Naive B cell (primary cell): ENCODE measurements around the gene RCCD1. TPM values are rescaled to one million over a fixed set of nuclear protein-coding genes. Genes with fewer than 3 reads are reported as not detected.
"Not testable (repeated sequence)": the region's sequence is repeated elsewhere in the genome, so short reads cannot be mapped to it uniquely, and the experiment has no call there.

Experiments used
- ATAC-seq, 2 donors: fragments of 150-1000 bp; cut with Tn5 transposase; 2 replicates each; pipeline ENCODE4 v1.10.0; 2021; ENCODE audit warnings: low read depth in 2 of 2, mild to moderate bottlenecking in 2 of 2, moderate library complexity in 2 of 2
- DNase-seq: peaks from one replicate; pipeline ENCODE4 v3.0.0; 2022
- H3K27ac Mint-ChIP-seq, 6 donors: one replicate each; pipeline ENCODE4 v1.8.0; 2020 to 2022; ENCODE audit warnings: mild to moderate bottlenecking in 6 of 6, mixed read lengths in 6 of 6, moderate library complexity in 5 of 6, inconsistent platforms in 2 of 6
- H3K27me3 Mint-ChIP-seq, 3 donors: one replicate each; pipeline ENCODE4 v1.8.0; 2021 to 2022; ENCODE audit warnings: mixed read lengths in 3 of 3, mild to moderate bottlenecking in 1 of 3
- H3K36me3 Mint-ChIP-seq, 2 donors: one replicate each; pipeline ENCODE4 v1.8.0; 2020 to 2022; ENCODE audit warnings: mixed read lengths in 2 of 2, inconsistent platforms in 1 of 2, mild to moderate bottlenecking in 1 of 2
- H3K4me1 Mint-ChIP-seq, 3 donors: one replicate each; pipeline ENCODE4 v1.8.0; 2020 to 2022; ENCODE audit warnings: mixed read lengths in 3 of 3, inconsistent platforms in 1 of 3, mild to moderate bottlenecking in 1 of 3, moderate library complexity in 1 of 3
- H3K4me3 Mint-ChIP-seq, 8 donors: one replicate each; pipeline ENCODE4 v1.8.0; 2020 to 2022; ENCODE audit warnings: mild to moderate bottlenecking in 8 of 8, mixed read lengths in 8 of 8, moderate library complexity in 8 of 8, inconsistent platforms in 2 of 8
- H3K9me3 Mint-ChIP-seq, 7 donors: one replicate each; pipeline ENCODE4 v1.8.0; 2020 to 2022; ENCODE audit warnings: mixed read lengths in 7 of 7, mild to moderate bottlenecking in 5 of 7, inconsistent platforms in 2 of 7, moderate library complexity in 1 of 7
- polyA plus RNA-seq, 6 donors: library from polyadenylated mRNA; unstranded; fragments of 300-500 nt; fragmentation: Illumina TruSeq; gene quantifications; one replicate each; pipeline ENCODE4 v1.2.3, GENCODE V29; 2021; ENCODE audit warnings: low read depth in 6 of 6

RCCD1 gene
- polyA plus RNA-seq, 6 donors from 2014 or later = 4.0 to 6.6 (median 5.2) TPM

DNA sequence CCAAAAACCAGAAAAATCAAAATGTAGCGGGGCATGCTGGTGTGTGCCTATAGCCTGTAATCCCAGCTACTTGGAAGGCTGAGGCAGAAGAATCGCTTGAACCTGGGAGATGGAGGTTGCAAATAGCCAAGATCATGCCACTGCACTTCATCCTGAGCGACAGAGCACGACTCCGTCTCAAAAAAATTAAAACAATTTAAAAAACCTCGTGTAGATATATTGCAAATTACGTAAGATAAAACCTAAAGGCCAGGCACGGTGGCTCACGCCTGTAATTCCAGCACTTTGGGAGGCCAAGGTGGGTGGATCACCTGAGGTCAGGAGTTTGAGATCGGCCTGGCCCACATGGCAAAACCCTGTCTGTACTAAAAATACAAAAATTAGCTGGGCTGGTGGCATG is 27.9 kb upstream of the RCCD1 start:
- Mint-ChIP-seq H3K27ac (peak overlapping the region in 3 of 6 donors; percentile 41 to 73 (median 64)), H3K4me1 (peaks cover 17 to 29% (median 27%) of the 10 kb centered on the region in 3 donors)
- H3K27me3 Mint-ChIP-seq, H3K4me3 Mint-ChIP-seq, H3K9me3 Mint-ChIP-seq, DNase-seq, H3K36me3 Mint-ChIP-seq, ATAC-seq: not testable (repeated sequence)

DNA sequence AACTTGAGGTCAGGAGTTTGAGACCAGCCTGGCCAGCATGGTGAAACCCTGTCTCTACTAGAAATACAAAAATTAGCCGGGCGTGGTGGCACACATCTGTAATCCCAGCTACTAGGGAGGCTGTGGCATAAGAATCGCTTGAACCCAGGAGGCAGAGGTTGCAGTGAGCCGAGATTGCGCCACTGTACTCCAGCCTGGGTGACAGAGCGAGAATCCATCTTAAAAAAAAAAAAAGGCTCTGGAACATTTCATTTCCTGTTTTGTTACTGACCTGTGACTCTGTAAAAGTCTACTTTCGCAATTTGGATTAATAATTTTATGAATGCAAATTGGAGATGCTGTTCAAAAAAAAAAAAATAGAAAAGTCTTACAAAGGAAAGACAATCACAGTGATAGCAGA is 26.6 kb upstream of the RCCD1 start:
- not testable (repeated sequence) for H3K36me3 Mint-ChIP-seq, H3K27me3 Mint-ChIP-seq, H3K9me3 Mint-ChIP-seq, ATAC-seq, DNase-seq
- Mint-ChIP-seq H3K4me1 (peaks cover 23 to 37% (median 32%) of the 10 kb centered on the region in 3 donors), H3K4me3 (peak overlapping the region in 3 of 8 donors; percentile 35 to 97 (median 58)), H3K27ac (peak overlapping the region in 2 of 6 donors; percentile 47 to 66)

DNA sequence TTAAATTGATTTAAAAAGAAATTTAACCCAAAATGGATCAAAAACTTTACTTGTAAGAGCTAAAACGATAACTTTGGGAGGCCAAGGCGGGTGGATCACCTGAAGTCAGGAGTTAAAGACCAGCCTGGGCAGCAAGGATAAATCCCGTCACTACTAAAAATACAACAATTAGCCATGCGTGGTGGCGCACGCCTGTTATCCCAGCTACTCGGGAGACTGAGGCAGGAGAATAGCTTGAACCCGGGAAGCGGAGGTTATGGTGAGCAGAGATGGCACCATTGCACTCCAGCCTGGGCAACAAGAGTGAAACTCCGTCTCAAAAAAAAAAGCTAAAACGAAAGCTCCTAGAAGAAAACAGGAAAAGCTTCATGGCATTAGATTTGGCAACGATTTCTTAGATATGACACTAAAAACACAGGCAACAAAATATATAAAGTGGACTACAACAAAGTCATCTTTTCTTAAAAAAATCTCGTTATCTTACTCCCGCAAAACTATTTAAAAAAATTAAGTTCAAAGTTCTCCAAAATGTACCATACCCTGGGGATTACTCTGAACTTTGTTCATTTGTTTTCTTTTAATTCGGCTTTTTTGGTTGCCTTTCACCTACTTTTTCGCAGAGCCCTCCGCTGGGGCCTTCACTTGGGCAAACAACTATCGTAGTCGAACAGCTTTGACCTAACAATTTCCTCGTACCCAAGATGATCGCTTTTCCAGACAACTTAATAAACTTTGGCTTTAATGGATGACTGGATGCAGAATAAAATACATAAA is 25.3 kb upstream of the RCCD1 start:
- no peak for DNase-seq
- Mint-ChIP-seq H3K27ac (peak overlapping the region; percentile 94 to 99 (median 97)), H3K9me3 (no peaks in the 10 kb centered on the region), H3K36me3 (no peaks in the 10 kb centered on the region), H3K4me3 (peak overlapping the region; percentile 93 to 98 (median 96)), H3K4me1 (peaks cover 27 to 42% (median 38%) of the 10 kb centered on the region in 3 donors), H3K27me3 (no peaks in the 10 kb centered on the region)
- no peak for ATAC-seq

DNA sequence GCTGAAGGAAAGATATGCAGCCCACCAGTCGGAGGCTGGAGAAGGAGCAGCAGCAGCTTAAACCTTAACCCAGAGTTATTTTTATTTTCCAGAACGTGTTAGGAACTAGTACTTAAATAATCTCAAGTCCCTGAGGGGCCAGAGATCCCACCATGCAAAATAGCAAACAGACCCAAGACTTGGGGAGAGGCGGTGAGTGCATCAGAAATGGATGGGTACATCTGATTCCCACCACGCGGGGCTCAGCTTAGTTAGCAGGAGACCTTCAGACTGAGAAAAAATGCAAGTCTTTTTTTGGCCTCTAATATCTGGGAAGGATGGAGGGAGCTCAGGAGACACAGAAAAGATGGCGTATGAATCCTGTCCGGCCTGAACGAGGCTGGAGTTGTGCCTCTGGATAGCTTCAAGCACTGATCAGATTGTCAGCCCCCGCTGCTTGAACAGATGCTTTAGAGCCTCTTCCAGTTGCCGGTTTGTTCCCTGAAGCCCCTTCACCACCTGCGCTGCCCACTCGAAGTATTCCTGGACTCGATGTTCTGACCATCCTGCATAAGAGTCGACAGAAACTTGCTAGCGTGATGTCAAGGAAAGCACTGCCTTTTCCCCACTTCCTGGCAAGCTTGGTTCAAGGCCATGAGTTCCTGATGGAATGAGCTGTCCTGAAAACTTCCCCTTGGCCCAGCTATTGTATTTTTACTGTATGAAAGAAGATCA is 23.7 kb upstream of the RCCD1 start:
- Mint-ChIP-seq H3K9me3 (no peaks in the 10 kb centered on the region), H3K36me3 (no peaks in the 10 kb centered on the region), H3K4me1 (peaks cover 38 to 52% (median 44%) of the 10 kb centered on the region in 3 donors), H3K4me3 (peak overlapping the region; percentile 93 to 98 (median 97)), H3K27me3 (no peaks in the 10 kb centered on the region), H3K27ac (peak overlapping the region; percentile 94 to 99 (median 98))
- DNase-seq (no peak), ATAC-seq (no peak)

DNA sequence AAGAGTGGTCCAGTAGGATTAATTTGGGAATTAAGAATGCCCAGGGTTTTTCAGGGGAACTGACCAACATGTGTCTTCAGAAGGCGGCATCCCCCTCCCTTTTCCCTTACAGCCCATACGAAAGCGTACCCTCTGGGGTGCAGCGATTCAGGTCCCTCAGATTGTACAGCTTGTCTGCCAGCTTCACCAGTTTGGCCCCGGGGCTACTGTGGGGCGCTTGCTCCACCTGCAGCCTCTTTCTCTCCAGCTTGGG is 23.2 kb upstream of the RCCD1 start:
- H3K27me3 Mint-ChIP-seq = no peaks in the 10 kb centered on the region
- H3K36me3 Mint-ChIP-seq = no peaks in the 10 kb centered on the region
- ATAC-seq (no peak), DNase-seq (no peak)
- no peaks in the 10 kb centered on the region for H3K9me3 Mint-ChIP-seq
- peaks cover 42 to 56% (median 49%) of the 10 kb centered on the region in 3 donors for H3K4me1 Mint-ChIP-seq
- peak overlapping the region; percentile 93 to 98 (median 97) for H3K4me3 Mint-ChIP-seq
- H3K27ac Mint-ChIP-seq = peak overlapping the region; percentile 65 to 99 (median 98)

DNA sequence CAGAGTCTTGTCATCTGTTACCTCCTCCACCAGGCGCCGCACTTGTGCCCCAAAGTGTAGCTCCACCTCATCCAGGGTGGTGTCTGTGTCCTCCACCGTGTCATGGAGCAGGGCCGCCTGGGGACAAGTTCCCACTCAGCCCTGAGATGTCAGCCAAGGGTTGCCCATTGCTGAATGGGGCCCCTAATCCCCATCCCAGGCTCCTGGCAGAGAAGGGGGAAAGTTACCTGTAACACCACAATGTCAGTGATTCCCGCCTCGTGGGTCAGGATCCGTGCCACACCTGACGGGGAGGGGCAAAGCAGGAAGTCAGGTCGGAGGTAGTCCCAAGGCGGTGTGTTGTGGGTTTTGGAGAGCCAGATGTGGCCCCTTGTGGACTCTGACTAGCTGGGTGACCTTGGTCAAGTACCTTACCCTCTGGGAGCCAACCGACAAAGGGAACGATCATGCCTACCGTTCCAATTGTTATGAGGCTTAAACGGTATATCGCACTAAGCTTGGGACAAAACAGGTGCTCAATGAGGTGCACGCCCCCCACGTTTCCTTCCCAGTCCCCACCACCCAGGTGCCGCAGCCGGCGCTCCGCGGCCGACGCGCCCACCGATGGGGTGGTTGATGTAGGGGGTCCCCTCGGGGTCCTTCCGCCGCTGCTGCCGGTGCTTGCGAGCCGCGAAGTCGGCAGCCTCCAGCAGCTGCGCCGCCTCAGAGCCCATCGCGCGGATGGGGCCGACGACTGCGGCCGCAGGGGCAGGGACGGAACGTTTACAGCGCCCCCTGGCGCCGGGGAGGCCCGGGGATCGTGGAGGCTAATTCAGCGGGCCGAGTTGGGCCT is 22.6 kb upstream of the RCCD1 start, which contains the start of gene HDDC3:
HDDC3 (minus strand) TSS at position 722 of the 832 bp plus-strand sequence; CDS start at position 713, 9 bp downstream.
- H3K27me3 Mint-ChIP-seq = no peaks in the 10 kb centered on the region
- H3K36me3 Mint-ChIP-seq = no peaks in the 10 kb centered on the region
- H3K9me3 Mint-ChIP-seq = no peaks in the 10 kb centered on the region
- DNase-seq (peak; percentile 88), ATAC-seq (peak; percentile 49 to 52)
- H3K4me1 Mint-ChIP-seq = peaks cover 47 to 62% (median 55%) of the 10 kb centered on the region in 3 donors
- H3K27ac Mint-ChIP-seq = peak within 1 kb of the TSS; percentile 65 to 99 (median 98)
- peak within 1 kb of the TSS; percentile 93 to 98 (median 97) for H3K4me3 Mint-ChIP-seq

DNA sequence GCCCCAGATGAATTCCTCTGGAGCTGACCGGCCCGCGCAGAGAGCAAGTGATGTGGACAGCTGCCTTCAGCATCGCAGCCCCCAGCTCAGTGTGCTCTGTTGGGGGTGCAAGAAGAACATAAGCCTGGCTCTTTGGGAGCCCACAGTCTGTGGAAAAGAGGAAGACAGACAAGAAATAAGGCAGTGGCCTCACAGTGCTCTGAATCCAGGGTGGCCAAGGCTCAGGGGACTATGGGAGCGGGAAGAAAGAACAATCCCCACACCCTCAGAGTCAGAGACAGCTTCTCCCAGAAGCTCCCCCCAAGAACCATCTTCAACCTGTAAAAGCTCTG is 22.1 kb upstream of the RCCD1 start:
- Mint-ChIP-seq H3K27ac (peak overlapping the region in 5 of 6 donors; percentile 65 to 94 (median 87)), H3K36me3 (no peaks in the 10 kb centered on the region), H3K4me3 (peak overlapping the region; percentile 93 to 98 (median 97)), H3K9me3 (no peaks in the 10 kb centered on the region), H3K4me1 (peaks cover 47 to 62% (median 56%) of the 10 kb centered on the region in 3 donors), H3K27me3 (no peaks in the 10 kb centered on the region)
- no peak for DNase-seq
- ATAC-seq = no peak

DNA sequence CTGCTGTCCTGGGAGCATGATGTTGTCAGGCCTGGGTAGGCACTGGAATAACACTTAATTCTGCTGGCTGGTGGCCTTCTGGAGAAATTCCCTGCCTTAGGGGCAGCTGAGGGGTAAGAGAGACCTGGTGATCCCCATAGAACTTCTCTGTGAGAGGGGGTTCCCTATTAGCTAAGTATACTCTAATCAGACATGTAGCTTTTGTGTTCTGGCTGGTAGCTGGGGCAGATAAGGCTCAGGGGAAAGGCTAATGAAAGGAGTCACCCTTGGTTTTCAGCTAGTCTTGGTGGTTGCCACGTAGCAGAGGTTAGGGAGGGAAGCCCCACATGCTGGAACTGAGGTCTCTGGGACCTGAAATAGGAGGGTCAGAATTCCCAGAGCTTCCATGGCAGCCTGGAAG is 21.4 kb upstream of the RCCD1 start:
- DNase-seq (no peak), ATAC-seq (no peak)
- Mint-ChIP-seq H3K4me1 (peaks cover 47 to 61% (median 56%) of the 10 kb centered on the region in 3 donors), H3K27me3 (no peaks in the 10 kb centered on the region), H3K9me3 (no peaks in the 10 kb centered on the region), H3K4me3 (peak overlapping the region in 7 of 8 donors; percentile 45 to 97 (median 70)), H3K36me3 (no peaks in the 10 kb centered on the region), H3K27ac (peak overlapping the region in 3 of 6 donors; percentile 22 to 93 (median 90))

DNA sequence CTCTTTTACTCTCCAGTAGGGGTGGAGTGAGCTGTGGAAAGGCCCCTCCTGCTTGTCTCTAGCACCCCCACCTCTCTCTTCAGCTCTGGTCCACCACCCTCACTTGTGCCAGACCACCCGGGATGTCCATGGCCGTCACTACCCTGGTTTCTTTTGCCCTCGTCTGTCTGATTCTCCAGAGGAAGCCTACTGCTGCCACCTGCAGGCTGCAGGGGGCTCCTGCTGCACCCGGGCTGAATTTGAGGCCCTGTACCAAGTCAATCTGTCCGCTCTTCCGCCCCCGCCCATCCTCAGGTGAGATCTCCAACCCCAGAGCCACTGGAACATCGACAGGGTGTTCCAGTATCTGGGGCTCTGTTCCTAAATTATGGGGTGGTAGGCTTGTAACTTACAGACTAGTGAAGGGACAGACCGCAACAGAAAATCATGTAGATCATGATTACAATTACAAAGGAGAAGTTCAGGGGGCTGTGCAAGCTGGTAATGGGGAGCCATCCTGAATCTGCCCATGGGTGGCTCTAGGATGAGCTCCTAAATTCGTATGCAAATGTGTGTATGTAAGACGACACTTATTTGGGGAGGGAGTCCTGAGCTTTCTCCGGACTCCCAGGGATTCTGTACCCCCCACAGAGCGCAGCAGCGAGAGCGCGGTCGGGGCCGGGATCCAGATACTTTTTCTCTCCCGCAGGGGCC is 20.3 kb upstream of the RCCD1 start:
- Mint-ChIP-seq H3K27me3 (no peaks in the 10 kb centered on the region), H3K4me3 (peak overlapping the region; percentile 91 to 97 (median 95)), H3K27ac (peak overlapping the region; percentile 42 to 98 (median 94)), H3K36me3 (no peaks in the 10 kb centered on the region), H3K4me1 (peaks cover 47 to 54% (median 52%) of the 10 kb centered on the region in 3 donors), H3K9me3 (no peaks in the 10 kb centered on the region)
- peak; percentile 82 for DNase-seq
- ATAC-seq = peak; percentile 34 to 35

DNA sequence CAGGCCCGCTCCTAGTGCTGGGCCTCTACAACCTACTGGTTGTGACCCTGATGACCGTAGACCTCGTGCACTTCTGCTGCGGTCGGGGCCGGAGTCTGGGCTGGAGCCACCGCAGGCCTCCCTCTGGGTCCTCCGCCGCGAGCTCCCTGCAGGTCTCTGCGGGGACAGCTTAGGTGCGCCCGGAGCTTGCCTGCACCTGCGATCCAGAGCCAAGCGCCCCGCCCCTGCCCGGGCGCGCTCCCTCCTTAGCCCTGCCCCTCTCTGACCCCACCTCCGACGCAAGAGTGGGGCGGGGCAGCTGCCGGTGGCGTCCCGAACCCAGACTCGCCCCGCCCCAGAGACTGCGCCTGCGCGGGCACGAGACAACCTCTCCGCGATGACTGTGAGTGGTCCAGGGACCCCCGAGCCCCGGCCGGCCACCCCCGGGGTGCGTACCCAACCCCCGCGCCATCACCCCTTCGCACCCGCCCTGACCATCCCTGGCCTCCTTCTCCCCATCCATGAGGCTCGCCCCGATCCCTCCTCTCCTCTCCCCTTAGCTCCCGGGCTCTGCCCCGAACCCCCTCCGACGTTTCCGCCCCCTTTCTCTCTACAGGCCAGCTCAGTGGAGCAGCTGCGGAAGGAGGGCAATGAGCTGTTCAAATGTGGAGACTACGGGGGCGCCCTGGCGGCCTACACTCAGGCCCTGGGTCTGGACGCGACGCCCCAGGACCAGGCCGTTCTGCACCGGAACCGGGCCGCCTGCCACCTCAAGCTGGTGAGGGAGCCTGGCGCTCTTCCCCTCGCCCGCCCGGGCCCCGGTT is 19.5 kb upstream of the RCCD1 start, which contains the start of gene UNC45A:
UNC45A (plus strand) TSS at position 337 of the 803 bp plus-strand sequence; CDS start at position 377, 40 bp downstream.
- Mint-ChIP-seq H3K4me1 (peaks cover 42 to 48% (median 44%) of the 10 kb centered on the region in 3 donors), H3K36me3 (no peaks in the 10 kb centered on the region), H3K27me3 (no peaks in the 10 kb centered on the region), H3K27ac (peak within 1 kb of the TSS; percentile 91 to 98 (median 96)), H3K4me3 (peak within 1 kb of the TSS; percentile 91 to 97 (median 95)), H3K9me3 (no peaks in the 10 kb centered on the region)
- peak; percentile 71 to 72 for ATAC-seq
- peak; percentile 96 for DNase-seq

DNA sequence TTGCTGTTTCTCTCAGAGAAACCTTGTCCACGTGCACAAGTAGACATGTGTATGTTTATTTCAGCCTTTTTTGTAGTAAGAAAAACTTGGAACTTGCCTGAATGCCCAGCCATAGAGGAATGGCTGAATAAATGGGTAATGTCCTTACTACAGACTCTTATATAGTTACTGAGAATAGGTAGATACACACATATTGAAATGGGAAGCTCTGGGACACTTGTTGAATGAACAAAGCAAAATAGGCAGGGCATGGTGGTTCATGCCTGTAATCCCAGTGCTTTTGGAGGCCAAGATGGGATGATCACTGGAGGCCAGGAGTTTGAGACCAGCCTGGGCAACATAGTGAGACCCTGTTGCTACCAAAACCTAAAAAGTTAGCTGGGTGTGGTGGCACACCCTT is 17.9 kb upstream of the RCCD1 start:
- ATAC-seq = no peak
- no peaks in the 10 kb centered on the region for H3K9me3 Mint-ChIP-seq

DNA sequence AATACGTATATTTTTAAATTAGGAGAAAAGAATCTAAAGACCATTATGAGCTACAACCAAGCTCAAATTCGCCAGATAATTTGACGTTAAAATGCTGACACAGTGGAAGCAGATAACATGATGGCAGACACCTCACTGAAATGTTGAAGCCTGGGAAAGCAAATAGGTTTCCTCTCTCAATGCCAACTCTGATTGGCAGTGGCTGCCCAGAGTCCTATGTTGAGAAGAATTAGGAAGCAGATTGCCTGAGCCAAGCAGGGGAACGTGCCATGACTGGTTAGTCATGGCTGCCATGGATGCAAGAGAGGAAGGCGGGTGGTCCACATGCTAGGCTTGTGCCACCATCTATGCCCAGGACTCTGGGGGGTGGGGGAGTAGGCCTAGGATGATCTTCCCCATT is 16.4 kb upstream of the RCCD1 start:
- H3K27ac Mint-ChIP-seq = no peak overlapping the region
- H3K36me3 Mint-ChIP-seq = peaks cover 6 to 8% of the 10 kb centered on the region in 2 donors
- DNase-seq (no peak), ATAC-seq (no peak)
- no peaks in the 10 kb centered on the region for H3K9me3 Mint-ChIP-seq
- peaks cover 23 to 25% (median 25%) of the 10 kb centered on the region in 3 donors for H3K4me1 Mint-ChIP-seq
- no peak overlapping the region for H3K4me3 Mint-ChIP-seq
- H3K27me3 Mint-ChIP-seq = no peaks in the 10 kb centered on the region

More for the DNA sequence above, 17.9 kb upstream of the RCCD1 start:
- DNase-seq = no peak
- H3K36me3 Mint-ChIP-seq = peaks cover 6 to 8% of the 10 kb centered on the region in 2 donors
- H3K27me3 Mint-ChIP-seq = no peaks in the 10 kb centered on the region
- H3K27ac Mint-ChIP-seq = peak overlapping the region in 3 of 6 donors; percentile 19 to 91 (median 62)
- peak overlapping the region in 5 of 8 donors; percentile 91 to 97 (median 95) for H3K4me3 Mint-ChIP-seq
- peaks cover 28 to 32% (median 29%) of the 10 kb centered on the region in 3 donors for H3K4me1 Mint-ChIP-seq
